ENCODE results near the gene PLPPR1.

- TF ChIP-seq CTCF (conservative IDR thresholded peaks at IDR 0.05; ENCODE audit: low read depth, low read length), result no peak
- TF ChIP-seq EZH2 (IDR thresholded peaks at IDR 0.05; ENCODE audit: borderline replicate concordance, low read depth, low read length, poor library complexity, severe bottlenecking), result no peak
These were observed 204.0 kb downstream of the PLPPR1 start for GRCh38 chr9:101232405-101232977.
